ENCODE data around the gene CDKN1B.
A peak's percentile ranks its signal among the peaks of the same experiment; 100 is the strongest.

Gene CDKN1B

DNA sequence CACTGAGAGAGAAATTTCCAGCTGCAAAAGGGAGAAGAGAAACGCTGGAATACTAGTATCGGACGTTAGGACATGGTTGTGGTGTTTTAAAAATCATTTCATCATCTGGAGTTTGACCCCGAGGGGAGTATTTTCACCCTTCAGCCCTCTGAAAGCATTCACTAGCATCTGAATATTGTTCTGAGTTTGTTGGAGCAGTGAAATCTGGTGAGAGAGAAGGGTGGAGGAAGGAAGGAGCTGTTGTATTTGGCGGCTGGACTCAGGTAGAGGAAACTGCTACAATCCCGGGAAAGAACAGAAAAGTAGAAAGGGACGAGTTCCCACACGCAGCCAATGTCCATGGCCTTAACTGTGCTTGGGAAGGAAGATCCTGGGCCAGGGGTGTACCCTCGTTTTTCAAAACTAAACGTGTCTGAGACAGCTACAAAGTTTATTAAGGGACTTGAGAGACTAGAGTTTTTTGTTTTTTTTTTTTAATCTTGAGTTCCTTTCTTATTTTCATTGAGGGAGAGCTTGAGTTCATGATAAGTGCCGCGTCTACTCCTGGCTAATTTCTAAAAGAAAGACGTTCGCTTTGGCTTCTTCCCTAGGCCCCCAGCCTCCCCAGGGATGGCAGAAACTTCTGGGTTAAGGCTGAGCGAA is 896 bp upstream of the CDKN1B start:
- Histone ChIP-seq H3K9me3 (ENCODE audit: control insufficient read depth, low read length) (no peaks in the 10 kb centered on the region), H3K27me3 (replicated peaks; ENCODE audit: control insufficient read depth, insufficient read depth, low read length, poor library complexity, severe bottlenecking) (no peaks in the 10 kb centered on the region), H3K27ac (ENCODE audit: insufficient read depth, low read length, poor library complexity, severe bottlenecking) (peak overlapping the region; percentile 97), H3K36me3 (ENCODE audit: control insufficient read depth, insufficient read depth, low read length) (peaks cover 32% of the 10 kb centered on the region), H3K4me1 (ENCODE audit: control insufficient read depth, insufficient read depth, low read length, poor library complexity, severe bottlenecking) (peaks cover 7% of the 10 kb centered on the region), H3K4me3 (ENCODE audit: insufficient read depth, low read depth, low read length, poor library complexity, severe bottlenecking) (peak overlapping the region; percentile 99)
- no peak for DNase-seq

GRCh38 chr12:12717586-12718380 is 615 bp downstream of the CDKN1B start:
- no peak for DNase-seq
- Histone ChIP-seq H3K27ac (ENCODE audit: insufficient read depth, low read length, poor library complexity, severe bottlenecking) (peak overlapping the region; percentile 97), H3K9me3 (ENCODE audit: control insufficient read depth, low read length) (no peaks in the 10 kb centered on the region), H3K36me3 (ENCODE audit: control insufficient read depth, insufficient read depth, low read length) (peaks cover 32% of the 10 kb centered on the region), H3K4me1 (ENCODE audit: control insufficient read depth, insufficient read depth, low read length, poor library complexity, severe bottlenecking) (peaks cover 7% of the 10 kb centered on the region), H3K4me3 (ENCODE audit: insufficient read depth, low read depth, low read length, poor library complexity, severe bottlenecking) (peak overlapping the region; percentile 99), H3K27me3 (replicated peaks; ENCODE audit: control insufficient read depth, insufficient read depth, low read length, poor library complexity, severe bottlenecking) (no peaks in the 10 kb centered on the region)

DNA sequence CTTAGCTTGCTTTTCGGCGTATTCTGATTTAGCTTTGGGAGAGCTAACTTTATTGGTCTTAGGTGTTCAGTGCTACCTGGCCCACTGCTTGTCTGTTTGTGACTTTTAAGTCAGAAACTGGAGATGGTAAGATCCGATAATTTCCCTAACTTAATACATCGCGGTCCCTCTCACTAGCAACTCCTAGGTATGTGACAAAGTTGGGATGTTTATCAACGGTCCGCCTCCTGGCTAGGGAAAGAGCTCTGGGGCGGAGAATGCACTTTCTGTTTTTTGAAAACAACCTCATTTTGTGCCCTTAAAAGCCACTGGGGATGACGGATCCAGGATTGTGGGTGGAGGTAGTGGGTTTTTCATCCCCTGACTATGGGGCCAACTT is 1.2 kb downstream of the CDKN1B start:
- Histone ChIP-seq H3K27ac (ENCODE audit: insufficient read depth, low read length, poor library complexity, severe bottlenecking) (peak overlapping the region; percentile 97), H3K4me3 (ENCODE audit: insufficient read depth, low read depth, low read length, poor library complexity, severe bottlenecking) (peak overlapping the region; percentile 99), H3K4me1 (ENCODE audit: control insufficient read depth, insufficient read depth, low read length, poor library complexity, severe bottlenecking) (peaks cover 6% of the 10 kb centered on the region), H3K27me3 (replicated peaks; ENCODE audit: control insufficient read depth, insufficient read depth, low read length, poor library complexity, severe bottlenecking) (no peaks in the 10 kb centered on the region), H3K9me3 (ENCODE audit: control insufficient read depth, low read length) (no peaks in the 10 kb centered on the region), H3K36me3 (ENCODE audit: control insufficient read depth, insufficient read depth, low read length) (peaks cover 32% of the 10 kb centered on the region)
- no peak for DNase-seq

DNA sequence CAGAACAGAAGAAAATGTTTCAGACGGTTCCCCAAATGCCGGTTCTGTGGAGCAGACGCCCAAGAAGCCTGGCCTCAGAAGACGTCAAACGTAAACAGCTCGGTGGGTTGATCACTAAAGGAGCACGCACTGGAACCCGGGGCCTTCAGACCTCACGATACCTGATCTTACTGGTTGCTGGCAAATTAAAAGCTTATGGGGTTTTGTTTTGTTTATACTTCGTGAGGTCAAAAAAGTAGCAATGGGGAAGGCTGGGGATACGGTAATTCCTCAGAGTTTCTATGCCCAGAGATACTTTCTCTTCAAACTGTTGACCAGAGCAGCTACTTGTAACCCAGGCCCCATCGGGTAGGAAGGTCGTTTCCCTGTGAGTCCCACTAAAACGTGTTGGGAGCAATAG is 1.7 kb downstream of the CDKN1B start:
- peak overlapping the region; percentile 99 for H3K4me3 ChIP-seq (ENCODE audit: insufficient read depth, low read depth, low read length, poor library complexity, severe bottlenecking)
- H3K36me3 ChIP-seq (ENCODE audit: control insufficient read depth, insufficient read depth, low read length) = peaks cover 32% of the 10 kb centered on the region
- no peak for DNase-seq
- peaks cover 3% of the 10 kb centered on the region for H3K4me1 ChIP-seq (ENCODE audit: control insufficient read depth, insufficient read depth, low read length, poor library complexity, severe bottlenecking)
- no peaks in the 10 kb centered on the region for H3K27me3 ChIP-seq (replicated peaks; ENCODE audit: control insufficient read depth, insufficient read depth, low read length, poor library complexity, severe bottlenecking)
- peak overlapping the region; percentile 97 for H3K27ac ChIP-seq (ENCODE audit: insufficient read depth, low read length, poor library complexity, severe bottlenecking)
- no peaks in the 10 kb centered on the region for H3K9me3 ChIP-seq (ENCODE audit: control insufficient read depth, low read length)

- Histone ChIP-seq H3K9me3 (ENCODE audit: control insufficient read depth, low read length) (no peaks in the 10 kb centered on the region), H3K4me3 (ENCODE audit: insufficient read depth, low read depth, low read length, poor library complexity, severe bottlenecking) (peak overlapping the region; percentile 99), H3K27me3 (replicated peaks; ENCODE audit: control insufficient read depth, insufficient read depth, low read length, poor library complexity, severe bottlenecking) (no peaks in the 10 kb centered on the region), H3K27ac (ENCODE audit: insufficient read depth, low read length, poor library complexity, severe bottlenecking) (peak overlapping the region; percentile 97), H3K4me1 (ENCODE audit: control insufficient read depth, insufficient read depth, low read length, poor library complexity, severe bottlenecking) (no peaks in the 10 kb centered on the region), H3K36me3 (ENCODE audit: control insufficient read depth, insufficient read depth, low read length) (peaks cover 32% of the 10 kb centered on the region)
- DNase-seq = no peak
These were observed 2.3 kb downstream of the CDKN1B start for GRCh38 chr12:12719496-12719895.

- Histone ChIP-seq H3K4me3 (ENCODE audit: insufficient read depth, low read depth, low read length, poor library complexity, severe bottlenecking) (peak overlapping the region; percentile 99), H3K27me3 (replicated peaks; ENCODE audit: control insufficient read depth, insufficient read depth, low read length, poor library complexity, severe bottlenecking) (no peaks in the 10 kb centered on the region), H3K4me1 (ENCODE audit: control insufficient read depth, insufficient read depth, low read length, poor library complexity, severe bottlenecking) (no peaks in the 10 kb centered on the region), H3K27ac (ENCODE audit: insufficient read depth, low read length, poor library complexity, severe bottlenecking) (peak overlapping the region; percentile 97), H3K36me3 (ENCODE audit: control insufficient read depth, insufficient read depth, low read length) (peaks cover 32% of the 10 kb centered on the region), H3K9me3 (ENCODE audit: control insufficient read depth, low read length) (no peaks in the 10 kb centered on the region)
- no peak for DNase-seq
These were observed 2.9 kb downstream of the CDKN1B start for GRCh38 chr12:12720052-12720451.

DNA sequence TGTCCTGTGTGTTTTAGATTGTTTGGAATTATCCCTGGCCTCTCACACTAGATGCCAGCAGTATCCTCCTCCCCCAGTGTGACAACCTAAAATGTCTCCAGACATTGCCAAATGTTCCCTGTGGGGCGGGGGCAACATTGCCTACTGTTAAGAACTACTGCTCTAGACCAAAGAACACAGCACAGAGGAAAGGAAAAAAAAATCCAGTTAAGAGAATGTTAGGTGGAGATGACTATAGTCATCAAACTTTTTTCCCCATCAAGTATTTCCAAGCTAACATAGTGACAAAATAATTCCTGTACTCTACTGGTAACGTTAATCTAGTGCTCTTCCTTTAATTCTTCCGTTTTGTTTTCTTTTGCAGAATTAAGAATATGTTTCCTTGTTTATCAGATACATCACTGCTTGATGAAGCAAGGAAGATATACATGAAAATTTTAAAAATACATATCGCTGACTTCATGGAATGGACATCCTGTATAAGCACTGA is 3.5 kb downstream of the CDKN1B start:
- no peaks in the 10 kb centered on the region for H3K27me3 ChIP-seq (replicated peaks; ENCODE audit: control insufficient read depth, insufficient read depth, low read length, poor library complexity, severe bottlenecking)
- H3K36me3 ChIP-seq (ENCODE audit: control insufficient read depth, insufficient read depth, low read length) = peaks cover 32% of the 10 kb centered on the region
- H3K27ac ChIP-seq (ENCODE audit: insufficient read depth, low read length, poor library complexity, severe bottlenecking) = peak overlapping the region; percentile 97
- peak overlapping the region; percentile 99 for H3K4me3 ChIP-seq (ENCODE audit: insufficient read depth, low read depth, low read length, poor library complexity, severe bottlenecking)
- no peaks in the 10 kb centered on the region for H3K9me3 ChIP-seq (ENCODE audit: control insufficient read depth, low read length)
- DNase-seq = no peak
- no peaks in the 10 kb centered on the region for H3K4me1 ChIP-seq (ENCODE audit: control insufficient read depth, insufficient read depth, low read length, poor library complexity, severe bottlenecking)

- H3K4me3 ChIP-seq (ENCODE audit: insufficient read depth, low read depth, low read length, poor library complexity, severe bottlenecking) = peak overlapping the region; percentile 99
- peak overlapping the region; percentile 97 for H3K27ac ChIP-seq (ENCODE audit: insufficient read depth, low read length, poor library complexity, severe bottlenecking)
- no peaks in the 10 kb centered on the region for H3K27me3 ChIP-seq (replicated peaks; ENCODE audit: control insufficient read depth, insufficient read depth, low read length, poor library complexity, severe bottlenecking)
- peaks cover under 1% of the 10 kb centered on the region for H3K4me1 ChIP-seq (ENCODE audit: control insufficient read depth, insufficient read depth, low read length, poor library complexity, severe bottlenecking)
- H3K9me3 ChIP-seq (ENCODE audit: control insufficient read depth, low read length) = no peaks in the 10 kb centered on the region
- H3K36me3 ChIP-seq (ENCODE audit: control insufficient read depth, insufficient read depth, low read length) = peaks cover 32% of the 10 kb centered on the region
- DNase-seq = no peak
These were observed 4.1 kb downstream of the CDKN1B start for GRCh38 chr12:12721176-12721751.

DNA sequence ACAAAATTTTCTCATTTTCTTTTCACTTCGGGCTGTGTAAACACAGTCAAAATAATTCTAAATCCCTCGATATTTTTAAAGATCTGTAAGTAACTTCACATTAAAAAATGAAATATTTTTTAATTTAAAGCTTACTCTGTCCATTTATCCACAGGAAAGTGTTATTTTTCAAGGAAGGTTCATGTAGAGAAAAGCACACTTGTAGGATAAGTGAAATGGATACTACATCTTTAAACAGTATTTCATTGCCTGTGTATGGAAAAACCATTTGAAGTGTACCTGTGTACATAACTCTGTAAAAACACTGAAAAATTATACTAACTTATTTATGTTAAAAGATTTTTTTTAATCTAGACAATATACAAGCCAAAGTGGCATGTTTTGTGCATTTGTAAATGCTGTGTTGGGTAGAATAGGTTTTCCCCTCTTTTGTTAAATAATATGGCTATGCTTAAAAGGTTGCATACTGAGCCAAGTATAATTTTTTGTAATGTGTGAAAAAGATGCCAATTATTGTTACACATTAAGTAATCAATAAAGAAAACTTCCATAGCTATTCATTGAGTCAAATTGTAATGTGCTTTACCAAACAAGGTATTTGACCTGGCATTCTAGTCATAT is 4.8 kb downstream of the CDKN1B start:
- peak overlapping the region; percentile 97 for H3K27ac ChIP-seq (ENCODE audit: insufficient read depth, low read length, poor library complexity, severe bottlenecking)
- DNase-seq = no peak
- H3K9me3 ChIP-seq (ENCODE audit: control insufficient read depth, low read length) = no peaks in the 10 kb centered on the region
- peaks cover 32% of the 10 kb centered on the region for H3K36me3 ChIP-seq (ENCODE audit: control insufficient read depth, insufficient read depth, low read length)
- H3K27me3 ChIP-seq (replicated peaks; ENCODE audit: control insufficient read depth, insufficient read depth, low read length, poor library complexity, severe bottlenecking) = no peaks in the 10 kb centered on the region
- H3K4me3 ChIP-seq (ENCODE audit: insufficient read depth, low read depth, low read length, poor library complexity, severe bottlenecking) = peak overlapping the region; percentile 85
- H3K4me1 ChIP-seq (ENCODE audit: control insufficient read depth, insufficient read depth, low read length, poor library complexity, severe bottlenecking) = peaks cover 6% of the 10 kb centered on the region
